Measurements from ENCODE around the gene KIAA1549. TPM values are rescaled to one million over a fixed set of nuclear protein-coding genes. Genes with fewer than 3 reads are reported as not detected.

Gene KIAA1549
- total and polyA plus RNA-seq, 10 of the 15 experiments (the other 5 are each of a cell fraction or from before 2014, with no cell fraction given), result 0.02 to 0.82 (median 0.22) TPM

DNA sequence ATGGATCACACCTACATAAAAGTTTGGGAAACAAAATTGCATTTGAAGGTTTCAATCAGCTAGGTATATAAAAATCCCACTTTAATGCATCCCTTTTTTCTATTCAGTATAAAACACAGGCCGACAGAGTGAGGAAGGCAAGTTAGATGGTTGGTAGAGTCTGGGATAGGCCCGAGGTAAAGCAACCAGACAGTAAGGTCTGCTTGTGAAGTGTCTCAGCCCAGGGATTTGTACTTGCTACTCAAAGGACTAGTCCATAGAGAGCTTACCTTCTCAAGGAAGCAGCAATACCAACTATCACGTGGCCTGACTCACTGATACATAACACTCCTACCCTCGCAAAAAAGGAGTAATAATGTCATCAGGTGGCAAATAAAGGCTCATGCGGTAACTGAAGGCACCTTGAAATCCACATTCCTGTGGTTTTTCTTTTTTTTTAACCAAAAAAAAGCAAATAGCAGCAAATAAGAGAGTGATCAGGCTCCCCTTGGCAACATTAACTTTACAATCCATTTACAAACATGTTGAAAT, 127.0 kb downstream of the KIAA1549 start:
- no TSS peak for BruUV-seq (replicated peaks)
- WGBS (ENCODE audit: insufficient coverage, insufficient replicate concordance, low lambda C conversion rate, missing lambda C conversion rate), result 55% methylated on average over 5 of the region's 5 CpGs
- ATAC-seq (no peak), FAIRE-seq (no peak), DNase-seq (ENCODE audit: low read depth, low spot score) (no peak)
- peaks cover 3% of the 10 kb centered on the region; the same call in 1 of the 3 replicates for H3K9me3 ChIP-seq (replicated peaks; ENCODE audit: control insufficient read depth, insufficient read depth, low read length)
- intact Hi-C loops (cut with micrococcal nuclease; ENCODE audit: unreplicated experiment) (no loop called here), in situ Hi-C loops (cut with MboI) (no loop called here)
- no peaks in the 10 kb centered on the region for H4K20me1 ChIP-seq (ENCODE audit: control insufficient read depth, insufficient read depth)
- TF ChIP-seq, protein P1, sequence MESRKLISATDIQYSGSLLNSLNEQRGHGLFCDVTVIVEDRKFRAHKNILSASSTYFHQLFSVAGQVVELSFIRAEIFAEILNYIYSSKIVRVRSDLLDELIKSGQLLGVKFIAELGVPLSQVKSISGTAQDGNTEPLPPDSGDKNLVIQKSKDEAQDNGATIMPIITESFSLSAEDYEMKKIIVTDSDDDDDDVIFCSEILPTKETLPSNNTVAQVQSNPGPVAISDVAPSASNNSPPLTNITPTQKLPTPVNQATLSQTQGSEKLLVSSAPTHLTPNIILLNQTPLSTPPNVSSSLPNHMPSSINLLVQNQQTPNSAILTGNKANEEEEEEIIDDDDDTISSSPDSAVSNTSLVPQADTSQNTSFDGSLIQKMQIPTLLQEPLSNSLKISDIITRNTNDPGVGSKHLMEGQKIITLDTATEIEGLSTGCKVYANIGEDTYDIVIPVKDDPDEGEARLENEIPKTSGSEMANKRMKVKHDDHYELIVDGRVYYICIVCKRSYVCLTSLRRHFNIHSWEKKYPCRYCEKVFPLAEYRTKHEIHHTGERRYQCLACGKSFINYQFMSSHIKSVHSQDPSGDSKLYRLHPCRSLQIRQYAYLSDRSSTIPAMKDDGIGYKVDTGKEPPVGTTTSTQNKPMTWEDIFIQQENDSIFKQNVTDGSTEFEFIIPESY (IDR thresholded peaks at IDR 0.05), result no peak
- TF ChIP-seq ETV6 (conservative IDR thresholded peaks at IDR 0.05 in 1 of 2, IDR thresholded peaks at IDR 0.05 in 1 of 2; ENCODE audit: borderline replicate concordance in 1 of 2, low read depth in 1 of 2) (no peak), HCFC1 (IDR thresholded peaks at IDR 0.05; ENCODE audit: low read length) (no peak), SP1 (IDR thresholded peaks at IDR 0.05; ENCODE audit: low read depth, low read length) (no peak), BMI1 (IDR thresholded peaks at IDR 0.05; ENCODE audit: borderline replicate concordance) (no peak), MYB (IDR thresholded peaks at IDR 0.05; ENCODE audit: borderline replicate concordance, low read depth, low read length) (no peak), NBN (IDR thresholded peaks at IDR 0.05) (no peak), FOS (IDR thresholded peaks at IDR 0.05; ENCODE audit: borderline replicate concordance, extremely low read depth, insufficient read length) (no peak), YY1 (IDR thresholded peaks at IDR 0.05; ENCODE audit: low read depth, low read length) (no peak), RAD21 (IDR thresholded peaks at IDR 0.05; ENCODE audit: insufficient read depth, low read depth, low read length) (no peak), NRF1 (conservative IDR thresholded peaks at IDR 0.05; ENCODE audit: low read depth, low read length) (no peak), BACH1 (IDR thresholded peaks at IDR 0.05; ENCODE audit: borderline replicate concordance) (no peak), BRCA1 (IDR thresholded peaks at IDR 0.05; ENCODE audit: low read depth, low read length) (no peak), PAX5 (IDR thresholded peaks at IDR 0.05; ENCODE audit: borderline replicate concordance, low read depth, low read length) (no peak), POLR2A (IDR thresholded peaks at IDR 0.05; ENCODE audit: low read depth, low read length) (no peak), SREBF1 (IDR thresholded peaks at IDR 0.05; ENCODE audit: low read length) (no peak), ASH2L (IDR thresholded peaks at IDR 0.05; ENCODE audit: borderline replicate concordance, low read depth) (no peak), CBX5 (IDR thresholded peaks at IDR 0.05; ENCODE audit: low read depth) (no peak)
- TF ChIP-seq, protein P2, sequence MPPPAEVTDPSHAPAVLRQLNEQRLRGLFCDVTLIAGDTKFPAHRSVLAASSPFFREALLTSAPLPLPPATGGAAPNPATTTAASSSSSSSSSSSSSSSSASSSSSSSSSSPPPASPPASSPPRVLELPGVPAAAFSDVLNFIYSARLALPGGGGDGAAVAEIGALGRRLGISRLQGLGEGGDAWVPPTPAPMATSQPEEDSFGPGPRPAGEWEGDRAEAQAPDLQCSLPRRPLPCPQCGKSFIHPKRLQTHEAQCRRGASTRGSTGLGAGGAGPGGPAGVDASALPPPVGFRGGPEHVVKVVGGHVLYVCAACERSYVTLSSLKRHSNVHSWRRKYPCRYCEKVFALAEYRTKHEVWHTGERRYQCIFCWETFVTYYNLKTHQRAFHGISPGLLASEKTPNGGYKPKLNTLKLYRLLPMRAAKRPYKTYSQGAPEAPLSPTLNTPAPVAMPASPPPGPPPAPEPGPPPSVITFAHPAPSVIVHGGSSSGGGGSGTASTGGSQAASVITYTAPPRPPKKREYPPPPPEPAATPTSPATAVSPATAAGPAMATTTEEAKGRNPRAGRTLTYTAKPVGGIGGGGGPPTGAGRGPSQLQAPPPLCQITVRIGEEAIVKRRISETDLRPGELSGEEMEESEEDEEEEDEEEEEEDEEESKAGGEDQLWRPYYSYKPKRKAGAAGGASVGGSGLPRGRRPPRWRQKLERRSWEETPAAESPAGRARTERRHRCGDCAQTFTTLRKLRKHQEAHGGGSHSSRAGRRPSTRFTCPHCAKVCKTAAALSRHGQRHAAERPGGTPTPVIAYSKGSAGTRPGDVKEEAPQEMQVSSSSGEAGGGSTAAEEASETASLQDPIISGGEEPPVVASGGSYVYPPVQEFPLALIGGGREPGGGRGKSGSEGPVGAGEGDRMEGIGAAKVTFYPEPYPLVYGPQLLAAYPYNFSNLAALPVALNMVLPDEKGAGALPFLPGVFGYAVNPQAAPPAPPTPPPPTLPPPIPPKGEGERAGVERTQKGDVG (CRISPR knock-in tag; IDR thresholded peaks at IDR 0.05), result no peak
- no peak overlapping the region for H3K4me2 ChIP-seq (ENCODE audit: control insufficient read depth, insufficient read depth)
- SMC1A ChIA-PET (ENCODE audit: uncharacterized antibody, unreplicated experiment), result no interaction called here
- H3K79me2 ChIP-seq (ENCODE audit: control insufficient read depth, insufficient read depth, low read length), result no peaks in the 10 kb centered on the region
- POLR2A ChIA-PET, result no interaction called here
- H3K27me3 ChIP-seq (replicated peaks in 1 of 2; ENCODE audit: control insufficient read depth in 2 of 2, insufficient read depth in 2 of 2, low read length in 1 of 2), result no peaks in the 10 kb centered on the region
- no peak overlapping the region for H3K4me3 ChIP-seq
- no peaks in the 10 kb centered on the region for H3K4me1 ChIP-seq (ENCODE audit: control insufficient read depth, insufficient read depth, low read length)
- RAD21 ChIA-PET (ENCODE audit: unreplicated experiment), result no interaction called here
- no peaks in the 10 kb centered on the region for H3K36me3 ChIP-seq (ENCODE audit: control insufficient read depth in 2 of 2, insufficient read depth in 2 of 2, low read length in 1 of 2)
- CTCF ChIA-PET, result interaction anchor here (1.5 kb wide), 1 partner anchor 31 kb away, joined by 4 read pairs; no protein-coding TSS in a partner anchor
- no peak overlapping the region for H2AFZ ChIP-seq (ENCODE audit: control insufficient read depth, low read depth, low read length)
- no peak overlapping the region for H3K27ac ChIP-seq (ENCODE audit: control insufficient read depth, insufficient read depth)
- H3K9ac ChIP-seq (ENCODE audit: control insufficient read depth, insufficient read depth, low read length), result no peak overlapping the region
